NCI-H2081 treated with DMSO at 0.1 percent for 48 hours (cell line): ENCODE data around the gene IGFBP4.

ENCODE experiments used
- DNase-seq: peaks from one replicate; lab custom pipeline; 2025; lab: John Stamatoyannopoulos, UW

The IGFBP4 gene

DNA sequence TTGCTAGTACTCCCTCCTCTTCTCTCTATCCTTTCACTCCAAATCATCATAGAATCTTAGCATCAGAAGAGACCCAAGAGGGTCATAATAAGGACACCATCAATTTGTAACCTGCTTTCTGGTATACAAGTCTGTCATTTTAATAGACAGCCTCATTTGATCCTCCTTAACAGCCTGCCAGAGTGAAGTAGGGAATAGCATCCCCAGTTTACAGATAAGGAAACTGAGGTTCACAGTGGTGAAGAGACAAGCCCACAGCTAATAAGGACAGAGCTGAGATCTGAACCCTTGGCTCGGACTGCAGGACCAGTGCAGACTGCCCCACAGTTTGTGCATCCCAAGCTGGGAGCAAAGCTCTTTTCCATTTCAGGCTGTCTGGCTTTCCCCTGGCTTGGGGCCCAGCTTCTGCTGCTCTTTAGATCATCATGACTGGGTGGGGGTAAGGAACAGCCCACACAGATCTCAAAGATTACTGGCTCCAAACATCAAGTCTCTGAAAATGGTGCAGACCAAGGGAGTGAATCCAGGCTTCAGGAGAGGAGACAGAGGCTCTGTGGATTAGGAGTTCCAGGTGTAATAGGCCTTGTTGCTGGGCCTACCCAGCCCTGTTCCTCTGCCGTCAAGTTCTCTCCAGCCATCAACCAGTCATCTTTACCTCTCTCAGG, 10.3 kb upstream of the IGFBP4 start:
- no peak for DNase-seq

DNA sequence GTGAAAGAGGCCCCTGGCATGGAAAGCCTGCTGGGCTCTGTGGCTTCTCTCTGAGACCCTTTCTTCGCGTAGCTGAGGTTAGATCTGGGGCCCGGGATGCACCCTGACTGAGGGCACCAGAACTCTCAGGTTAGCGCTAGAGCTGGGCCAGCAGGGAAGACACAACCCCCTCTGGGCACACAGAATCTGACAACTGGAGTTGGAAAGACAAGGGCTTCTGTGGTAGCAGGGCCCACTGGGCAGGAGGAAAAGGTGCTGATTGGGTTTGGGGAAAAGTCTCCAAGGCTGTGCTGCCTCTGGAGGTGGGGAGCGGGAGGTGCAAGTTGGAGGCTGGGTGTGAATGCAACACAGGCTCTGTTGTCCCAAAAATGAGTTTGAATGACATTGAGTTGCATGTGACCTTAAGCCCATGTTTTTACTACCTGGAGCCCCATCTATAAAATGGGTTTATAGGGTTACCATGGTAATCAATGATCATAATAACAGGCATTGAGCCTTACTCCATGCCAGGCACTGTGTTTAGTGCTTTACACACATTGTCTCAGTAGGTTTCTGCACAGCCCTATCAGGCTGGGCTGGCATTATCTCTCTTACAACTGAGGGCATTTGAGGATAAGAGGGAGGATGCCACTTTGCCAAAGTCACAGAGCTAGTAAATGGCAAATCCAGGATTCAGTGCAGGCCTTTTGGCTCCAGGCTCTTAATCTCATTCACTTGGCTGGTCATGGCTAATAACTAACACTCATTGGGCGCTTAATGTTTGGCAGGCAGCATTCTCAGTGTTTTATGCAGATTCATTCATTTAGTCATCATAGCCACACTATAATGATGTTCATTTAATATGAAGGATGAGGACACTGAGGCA, 9.5 kb upstream of the IGFBP4 start:
- no peak for DNase-seq

DNA sequence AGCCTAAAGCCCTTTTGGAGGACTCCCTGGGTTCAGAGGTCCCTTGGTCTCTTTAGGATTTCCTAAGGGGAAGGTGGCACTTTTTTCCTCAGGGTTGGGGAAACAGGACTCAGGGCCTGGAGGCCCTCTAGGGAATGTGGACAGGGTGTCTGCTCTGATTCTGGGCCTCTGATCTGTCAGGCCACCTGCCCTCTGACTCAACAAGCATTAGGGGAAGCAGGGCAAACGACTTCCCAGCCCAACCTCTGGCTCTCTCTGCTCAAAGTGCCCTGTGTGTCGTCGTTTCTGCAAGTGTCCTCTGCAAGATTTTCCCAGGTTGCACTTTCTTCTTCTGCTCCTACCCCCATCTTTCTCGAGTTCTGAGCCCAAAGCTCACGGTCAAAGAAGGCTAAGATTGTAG, 6.6 kb upstream of the IGFBP4 start:
- no peak for DNase-seq

DNA sequence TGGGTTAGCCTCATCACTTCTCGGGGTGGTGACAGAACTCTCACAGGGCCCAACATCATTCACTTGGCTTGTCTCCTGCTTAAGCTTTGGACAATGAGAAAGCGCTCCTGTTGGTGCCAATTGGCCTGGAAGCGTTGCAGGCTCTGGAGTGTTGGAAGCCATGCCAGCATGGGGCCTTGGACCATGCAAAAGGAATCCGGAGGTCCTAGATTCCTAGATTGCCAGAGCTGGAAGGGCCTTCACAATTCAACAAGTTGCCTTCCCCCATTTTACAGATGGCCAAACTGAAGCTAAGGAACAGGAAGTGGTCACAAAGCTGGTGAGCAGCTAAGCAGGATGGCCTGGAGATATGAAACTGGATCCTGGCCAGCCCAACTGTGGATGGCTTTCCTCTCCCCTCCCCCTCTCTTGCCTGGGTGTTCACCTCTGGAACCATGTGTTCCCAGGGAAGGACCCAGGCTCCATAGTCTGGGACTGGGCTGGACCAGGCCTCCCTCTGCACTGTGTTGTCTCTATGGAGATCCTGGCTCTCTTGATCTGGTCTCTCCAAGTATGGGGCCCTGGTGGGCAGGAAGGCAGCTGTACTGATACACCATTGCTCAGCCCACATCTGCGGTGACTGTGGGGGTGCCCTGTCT, 6.0 kb upstream of the IGFBP4 start:
- DNase-seq, result no peak

DNA sequence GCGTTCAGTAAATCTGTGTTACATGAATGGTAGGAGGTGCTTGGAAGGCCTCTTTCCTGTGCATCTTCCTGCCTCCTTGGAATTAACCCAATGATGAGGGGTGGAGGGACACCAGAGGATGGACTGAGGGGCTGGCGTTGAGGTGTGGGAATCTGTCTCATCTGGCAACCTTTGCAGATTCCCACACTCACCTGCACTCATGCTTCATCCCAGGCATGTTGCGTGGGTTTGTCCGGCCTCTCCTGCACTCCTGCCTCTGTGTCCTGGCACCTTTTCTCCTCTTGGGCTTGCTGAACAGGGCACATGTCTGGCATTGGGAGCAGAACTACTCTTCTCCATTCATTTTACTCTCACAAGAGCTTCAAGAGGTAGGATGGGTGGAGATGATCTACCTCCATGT, 3.1 kb upstream of the IGFBP4 start:
- no peak for DNase-seq

DNA sequence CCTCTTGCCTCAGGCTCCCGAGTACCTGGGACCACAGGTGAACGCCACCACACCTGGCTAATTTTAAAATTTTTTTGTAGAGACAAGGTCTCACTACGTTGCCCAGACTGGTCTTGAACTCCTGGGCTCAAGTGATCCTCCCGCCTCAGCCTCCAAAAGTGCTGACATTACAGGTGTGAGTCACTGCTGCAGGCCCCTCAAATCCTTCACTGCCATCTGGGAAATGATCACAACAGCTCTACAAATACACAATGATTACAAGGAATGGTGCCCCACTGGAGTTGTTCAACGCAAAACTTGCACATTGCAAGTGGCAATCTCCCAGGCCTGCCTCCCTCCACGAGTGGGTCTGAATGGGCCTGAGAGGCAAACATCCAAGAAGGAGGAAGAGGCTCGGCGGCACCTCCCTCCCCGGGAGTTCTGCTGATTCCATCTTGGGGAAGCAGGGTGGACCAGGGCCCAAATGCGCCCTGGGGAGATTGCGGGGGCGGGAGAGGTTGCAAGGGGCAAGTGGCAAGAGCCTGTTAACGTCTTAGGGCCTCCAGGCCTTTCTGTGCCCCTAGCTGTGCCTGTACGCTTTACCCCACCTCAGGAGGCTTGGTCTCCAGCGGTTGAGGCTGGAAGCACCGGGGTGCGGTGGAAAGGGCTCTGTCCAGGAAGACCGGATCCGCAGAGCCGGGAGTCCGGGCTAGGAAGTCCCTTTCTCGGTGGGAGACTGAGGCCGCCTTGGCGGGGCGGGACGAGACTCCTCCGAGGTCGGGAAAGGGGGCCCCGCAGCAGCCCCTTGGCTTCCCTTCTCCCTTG, 656 bp upstream of the IGFBP4 start:
- DNase-seq, result no peak

DNA sequence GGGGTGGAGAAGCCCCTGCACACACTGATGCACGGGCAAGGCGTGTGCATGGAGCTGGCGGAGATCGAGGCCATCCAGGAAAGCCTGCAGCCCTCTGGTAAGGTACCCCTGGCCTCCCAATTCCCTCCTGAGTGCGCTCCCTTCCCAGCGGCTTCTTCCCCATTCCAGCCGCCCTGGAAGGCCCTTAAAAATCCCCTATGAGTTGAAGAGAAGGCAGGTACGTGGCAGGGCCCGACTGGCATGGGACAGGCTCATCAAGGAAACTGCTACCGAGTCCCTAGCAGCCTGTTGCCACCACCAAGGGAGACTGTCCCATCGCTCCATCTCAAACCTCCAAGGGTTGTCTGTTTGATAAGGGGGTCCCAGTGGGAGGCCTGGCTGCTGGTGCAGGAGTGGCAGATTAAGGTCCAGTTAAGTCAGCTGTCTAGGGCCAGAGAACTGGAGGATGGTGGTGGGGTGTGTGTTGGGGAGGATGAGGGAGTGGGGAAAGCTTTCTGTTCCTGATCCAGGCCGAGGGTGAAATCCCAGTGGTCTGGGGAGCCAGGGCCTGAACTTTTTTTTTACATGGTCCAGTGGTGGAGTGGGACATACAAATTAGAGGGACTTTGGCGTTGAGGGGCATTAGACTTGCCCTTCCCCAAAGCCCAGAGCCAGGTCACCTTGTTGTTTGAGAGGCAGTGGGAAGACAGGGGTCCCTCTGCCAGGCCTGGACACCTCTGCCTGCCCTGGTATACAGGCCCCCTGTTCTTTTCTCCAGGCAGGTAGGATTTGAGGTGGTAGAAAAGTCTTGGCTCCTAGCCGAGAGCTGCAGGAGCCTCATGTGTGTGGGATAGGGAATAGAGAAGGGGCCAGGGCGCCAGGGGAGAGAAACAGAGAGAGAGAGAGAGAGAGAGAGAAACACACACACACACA, 994 bp downstream of the IGFBP4 start:
- DNase-seq, result no peak

DNA sequence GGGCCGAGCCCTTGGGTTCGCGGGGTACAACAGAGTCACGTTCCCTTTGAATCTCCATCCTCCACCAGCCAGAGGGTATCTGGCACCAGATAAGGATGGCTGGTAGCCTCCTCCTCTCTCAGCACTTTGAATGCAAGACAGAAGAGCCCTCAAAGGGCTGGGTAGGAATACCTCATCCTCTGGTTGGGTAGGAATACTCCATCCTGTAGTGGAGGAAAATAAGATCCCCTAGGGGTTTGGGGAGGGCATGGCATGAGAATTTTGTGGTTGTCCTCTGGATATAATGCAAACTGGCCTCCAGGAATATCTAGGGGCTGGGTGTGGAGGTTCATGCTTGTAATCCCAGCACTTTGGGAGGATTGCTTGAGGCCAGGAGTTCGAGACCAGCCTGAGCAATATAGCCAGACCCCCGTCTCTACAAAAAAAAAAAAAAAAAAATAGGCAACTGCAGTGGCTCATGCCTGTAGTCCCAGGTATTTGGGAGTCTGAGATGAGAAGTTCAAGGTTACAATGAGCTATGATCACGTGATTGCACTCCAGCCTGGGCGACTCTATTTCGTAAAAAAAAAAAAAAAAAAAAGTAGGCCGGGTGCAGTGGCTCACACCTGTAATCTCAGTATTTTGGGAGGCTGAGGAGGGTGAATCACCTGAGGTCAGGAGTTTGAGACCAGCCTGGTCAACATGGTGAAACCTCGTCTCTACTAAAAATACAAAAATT, 2.7 kb downstream of the IGFBP4 start:
- no peak for DNase-seq

DNA sequence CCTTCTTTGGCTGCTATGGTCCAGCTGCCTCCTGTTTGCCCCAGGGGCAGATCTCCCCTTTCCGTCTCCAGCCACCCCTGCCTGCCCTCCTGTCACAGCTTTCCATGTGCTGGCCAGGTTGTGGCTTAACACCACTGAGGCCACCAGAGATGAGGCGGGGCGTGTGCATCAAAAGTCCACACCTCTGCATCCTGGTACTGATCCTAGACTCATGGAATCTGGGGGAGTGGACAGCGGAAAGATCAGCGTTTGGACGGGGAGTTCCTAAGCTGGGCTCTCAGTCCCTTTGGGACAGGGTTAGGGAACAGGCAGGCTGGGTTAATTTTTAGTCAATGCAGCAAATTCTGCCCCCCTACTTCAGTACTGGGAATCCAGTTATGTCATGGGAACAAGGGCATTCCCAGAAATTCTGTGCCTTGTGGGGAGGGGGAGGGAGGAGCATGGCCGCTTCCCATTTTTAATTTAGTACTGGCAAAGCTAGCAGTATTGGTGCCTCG, 3.9 kb downstream of the IGFBP4 start:
- no peak for DNase-seq

DNA sequence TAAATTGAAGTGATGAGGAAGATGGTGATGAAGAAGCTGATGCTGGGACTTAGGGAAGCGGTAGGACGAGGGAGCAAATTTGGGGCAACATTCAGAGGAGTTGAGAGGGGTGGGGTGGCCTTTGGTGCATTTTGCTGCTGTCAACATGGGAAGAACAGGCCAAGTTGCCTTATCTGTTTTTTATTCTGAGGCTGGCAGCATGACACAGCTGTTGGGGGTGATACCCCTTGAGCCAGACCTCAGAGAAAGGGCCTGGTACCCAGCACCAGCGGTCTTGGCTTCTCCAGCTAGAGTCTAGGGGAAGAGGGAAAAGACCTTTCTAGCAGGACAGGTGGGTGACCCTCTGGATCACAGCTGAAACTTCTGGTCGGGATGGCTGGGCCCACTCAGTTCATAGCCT, 4.6 kb downstream of the IGFBP4 start:
- no peak for DNase-seq

DNA sequence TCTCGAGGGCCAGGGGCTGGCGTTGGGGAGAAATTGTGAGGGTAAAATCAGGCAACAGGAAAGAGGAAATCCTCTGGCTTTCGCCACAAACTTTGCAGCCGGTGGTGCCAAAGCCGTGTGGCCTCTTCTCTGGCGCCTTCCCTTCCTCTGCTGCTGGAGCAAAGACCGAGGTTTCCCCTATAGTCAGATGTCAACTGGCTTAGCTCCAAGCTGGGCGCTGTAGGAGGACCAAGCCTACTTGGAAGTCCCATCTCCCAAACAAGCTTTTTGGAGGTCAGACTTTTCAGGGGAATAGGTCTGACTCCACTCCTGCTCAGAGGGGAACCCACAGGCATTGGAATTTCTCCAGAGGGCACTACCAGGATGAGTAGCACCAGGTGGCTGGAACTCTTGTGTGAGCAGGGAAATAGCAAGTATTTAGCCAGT, 5.0 kb downstream of the IGFBP4 start:
- DNase-seq, result no peak

DNA sequence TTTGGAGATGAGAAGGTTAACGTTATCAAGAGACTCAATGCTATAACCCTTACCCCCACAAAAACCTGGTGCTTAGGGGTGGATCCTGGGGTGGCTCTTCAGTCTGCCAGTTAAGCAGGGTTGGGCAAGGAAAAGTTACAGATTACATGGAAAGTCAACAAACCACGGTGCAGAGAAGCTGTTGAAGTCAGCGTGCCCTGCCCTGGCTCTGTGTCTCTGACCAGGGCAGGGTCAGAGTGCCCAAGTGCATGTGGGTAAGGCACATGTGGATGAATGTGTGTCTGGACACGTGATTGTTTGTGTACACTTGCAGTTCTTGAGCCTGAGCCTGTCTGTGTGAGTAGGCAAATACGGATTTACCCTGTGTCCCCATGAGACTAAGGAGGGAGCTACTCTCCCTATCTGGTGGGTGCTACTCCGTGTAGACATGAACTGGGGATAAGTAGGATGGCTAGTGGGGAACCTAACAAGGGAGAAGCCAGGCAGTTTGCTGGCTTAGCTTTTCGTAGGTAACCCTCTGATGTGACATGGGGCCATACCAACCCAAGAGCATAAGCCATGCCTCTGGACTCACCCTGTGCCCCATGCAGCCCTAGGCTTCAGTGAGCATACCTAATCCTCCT, 5.5 kb downstream of the IGFBP4 start:
- no peak for DNase-seq

DNA sequence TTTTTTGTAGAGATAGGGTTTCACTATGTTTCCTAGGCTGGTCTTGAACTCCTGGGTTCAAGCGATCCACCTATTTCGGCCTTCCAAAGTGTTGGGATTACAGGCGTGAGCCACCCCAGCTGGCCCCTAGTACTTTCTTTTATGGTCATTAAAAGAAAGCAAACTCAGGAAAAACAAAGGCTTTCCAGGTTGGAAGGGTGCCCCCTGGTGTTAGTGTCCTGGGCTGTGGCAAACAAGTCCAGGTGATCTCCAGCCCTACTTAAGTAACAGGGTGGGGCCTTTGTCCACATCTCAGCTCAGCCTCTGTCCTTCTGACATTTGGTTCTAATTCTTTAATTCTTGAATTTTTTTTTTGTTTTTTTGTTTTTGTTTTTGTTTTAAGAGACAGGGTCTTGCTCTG, 6.9 kb downstream of the IGFBP4 start:
- DNase-seq, result no peak

DNA sequence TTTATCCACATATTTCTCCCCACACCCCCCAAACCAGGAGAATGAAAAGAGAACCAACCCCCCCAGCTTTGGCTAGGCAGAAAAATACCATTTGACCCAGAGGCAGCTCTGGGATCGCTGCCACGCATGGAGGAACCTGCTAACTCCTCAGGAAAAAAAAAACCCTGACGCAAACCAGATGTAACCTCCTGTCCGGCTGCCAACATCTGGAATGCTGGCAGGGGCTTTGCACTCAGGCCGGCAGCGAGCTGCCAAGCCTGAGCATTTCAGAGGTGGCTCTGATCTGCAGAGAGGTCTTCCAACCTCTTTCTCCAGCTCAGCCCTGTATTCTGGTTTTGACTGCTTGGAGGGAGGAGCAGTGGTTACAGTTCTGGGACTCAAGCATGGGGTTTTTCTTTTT, 8.2 kb downstream of the IGFBP4 start:
- DNase-seq, result no peak

DNA sequence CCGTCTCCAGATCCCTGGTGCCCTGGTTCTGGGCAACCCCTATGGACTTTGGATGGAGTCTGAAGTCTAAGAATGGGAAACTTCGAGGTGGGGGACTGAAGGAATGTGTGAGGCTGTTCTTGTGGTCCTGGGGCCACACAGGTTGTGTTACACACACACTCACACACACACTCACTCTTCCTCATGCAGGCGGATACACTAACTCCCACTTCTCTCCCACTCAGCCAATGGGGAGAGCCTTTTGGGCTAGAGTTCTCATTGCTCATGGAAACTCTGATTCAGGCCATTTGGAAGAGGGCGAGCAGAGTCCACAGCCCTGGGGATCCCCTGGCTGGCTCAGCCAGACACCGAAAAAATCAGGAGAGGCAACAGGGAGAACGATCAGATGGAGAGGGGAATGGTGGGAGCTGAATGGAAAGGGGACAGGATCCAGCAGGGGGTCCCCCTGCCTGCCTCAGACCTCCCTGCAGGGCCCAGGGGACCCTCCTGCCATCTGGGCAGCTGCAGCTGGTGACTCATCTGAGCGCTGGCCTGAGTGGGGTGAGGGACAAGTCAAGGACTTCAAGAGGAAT, 9.1 kb downstream of the IGFBP4 start:
- DNase-seq, result no peak

DNA sequence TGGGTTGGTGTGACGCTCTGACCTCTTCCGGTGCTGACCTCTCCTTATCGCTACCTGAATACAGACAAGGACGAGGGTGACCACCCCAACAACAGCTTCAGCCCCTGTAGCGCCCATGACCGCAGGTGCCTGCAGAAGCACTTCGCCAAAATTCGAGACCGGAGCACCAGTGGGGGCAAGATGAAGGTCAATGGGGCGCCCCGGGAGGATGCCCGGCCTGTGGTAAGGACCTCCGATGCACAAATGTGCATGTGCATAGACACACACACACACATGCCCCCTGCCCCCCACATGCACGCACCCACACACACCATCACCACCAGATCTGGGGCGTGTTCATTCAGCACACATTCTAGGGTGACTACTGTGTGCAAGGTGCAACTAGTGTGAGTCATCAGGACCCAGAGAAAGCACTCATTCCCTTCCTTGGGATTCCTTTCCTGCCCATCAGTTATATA, 9.7 kb downstream of the IGFBP4 start:
- no peak for DNase-seq

DNA sequence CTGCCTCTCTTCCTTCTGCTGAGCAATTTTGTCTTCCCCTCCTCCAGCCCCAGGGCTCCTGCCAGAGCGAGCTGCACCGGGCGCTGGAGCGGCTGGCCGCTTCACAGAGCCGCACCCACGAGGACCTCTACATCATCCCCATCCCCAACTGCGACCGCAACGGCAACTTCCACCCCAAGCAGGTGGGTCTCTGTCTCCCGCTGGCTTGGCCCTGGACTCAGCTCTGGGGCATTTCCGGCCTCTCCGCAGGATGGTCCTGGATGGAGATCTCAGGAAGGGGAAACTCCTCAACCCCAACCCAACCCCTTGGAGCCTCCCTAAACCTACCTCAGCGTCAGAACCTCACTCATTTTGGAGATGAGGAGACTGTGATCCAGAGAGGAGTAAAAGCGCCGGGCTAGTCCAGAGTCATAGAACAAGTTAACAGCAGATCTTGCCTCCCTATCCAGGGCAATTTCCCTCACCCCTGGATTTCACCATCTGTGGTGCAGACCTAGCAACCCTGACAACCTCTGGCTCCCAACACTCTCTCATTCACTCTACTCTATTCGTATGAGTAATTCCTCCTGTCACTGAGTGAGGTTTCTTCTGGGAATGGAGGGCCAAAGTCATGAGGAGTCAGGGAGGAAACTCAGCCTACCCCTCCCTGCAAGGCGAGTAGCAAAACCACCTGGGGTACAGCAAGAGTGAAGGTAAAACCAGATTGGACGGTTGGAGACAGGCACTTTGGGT, 10.8 kb downstream of the IGFBP4 start:
- DNase-seq, result no peak

DNA sequence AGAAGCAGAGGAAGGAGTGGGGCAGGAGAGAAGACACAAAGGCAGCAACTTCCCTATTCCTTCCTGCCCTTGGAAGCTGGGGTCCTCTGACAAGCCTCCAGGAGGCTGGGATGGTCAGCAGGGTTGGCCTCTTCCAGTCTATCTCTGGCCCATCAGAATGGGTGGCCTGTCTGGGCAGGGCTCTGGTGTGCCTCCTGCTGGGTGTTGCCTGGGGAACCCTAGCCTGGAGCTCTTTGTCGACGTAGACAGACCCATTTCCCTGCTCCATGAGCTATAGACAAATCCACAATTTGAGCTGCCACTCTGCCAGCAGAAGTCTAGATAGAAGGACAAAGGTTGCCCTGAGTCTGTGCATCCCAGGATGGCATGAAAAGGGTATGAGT, 11.4 kb downstream of the IGFBP4 start:
- DNase-seq, result no peak
